Activated CD4-positive, alpha-beta memory T cell treated with anti-CD3 and anti-CD28 coated beads, Interleukin-2, amount 10 ng/mL, durations not matched to agents 7 days and 5 days (primary cell): ENCODE data around the gene BRME1. TPM values are rescaled to one million over a fixed set of nuclear protein-coding genes. Genes with fewer than 3 reads are reported as not detected.
A peak's percentile ranks its signal among the peaks of the same experiment; 100 is the strongest.

Source experiments
- CTCF ChIA-PET: fragments of 350-600 bp; sonication (Branson Sonifier 250); formaldehyde crosslinking; loops from one replicate; lab custom pipeline; 2021; ENCODE audit warnings: antibody characterized with exemption, inconsistent platforms; lab: Charles Lee
- POLR2A ChIA-PET: fragments of 350-600 bp; sonication (Branson Sonifier 250); formaldehyde crosslinking; loops from one replicate; lab custom pipeline; 2021; ENCODE audit warnings: antibody characterized with exemption; lab: Charles Lee
- DNase-seq: peaks from one replicate; pipeline ENCODE4 v3.0.0-alpha.2; 2020
- H3K27ac Mint-ChIP-seq: one replicate; pipeline ENCODE4 v1.8.0; 2021; ENCODE audit warnings: mild to moderate bottlenecking, mixed read lengths
- H3K27me3 Mint-ChIP-seq: one replicate; pipeline ENCODE4 v1.8.0; 2021; ENCODE audit warnings: mixed read lengths
- H3K36me3 Mint-ChIP-seq: one replicate; pipeline ENCODE4 v1.8.0; 2021; ENCODE audit warnings: low read depth, mixed read lengths
- H3K4me1 Mint-ChIP-seq: one replicate; pipeline ENCODE4 v1.8.0; 2021; ENCODE audit warnings: mixed read lengths
- H3K4me3 Mint-ChIP-seq: one replicate; pipeline ENCODE4 v1.8.0; 2021; ENCODE audit warnings: mild to moderate bottlenecking, mixed read lengths
- H3K9me3 Mint-ChIP-seq: one replicate; pipeline ENCODE4 v1.8.0; 2021; ENCODE audit warnings: mixed read lengths
- total RNA-seq, 2 experiments: library from RNA; stranded (reverse); gene quantifications; one replicate each; pipeline ENCODE4 v1.2.3, GENCODE V29; 2021

Gene BRME1
- total RNA-seq, 2 experiments from 2014 or later = 3.8 to 4.4 TPM

DNA sequence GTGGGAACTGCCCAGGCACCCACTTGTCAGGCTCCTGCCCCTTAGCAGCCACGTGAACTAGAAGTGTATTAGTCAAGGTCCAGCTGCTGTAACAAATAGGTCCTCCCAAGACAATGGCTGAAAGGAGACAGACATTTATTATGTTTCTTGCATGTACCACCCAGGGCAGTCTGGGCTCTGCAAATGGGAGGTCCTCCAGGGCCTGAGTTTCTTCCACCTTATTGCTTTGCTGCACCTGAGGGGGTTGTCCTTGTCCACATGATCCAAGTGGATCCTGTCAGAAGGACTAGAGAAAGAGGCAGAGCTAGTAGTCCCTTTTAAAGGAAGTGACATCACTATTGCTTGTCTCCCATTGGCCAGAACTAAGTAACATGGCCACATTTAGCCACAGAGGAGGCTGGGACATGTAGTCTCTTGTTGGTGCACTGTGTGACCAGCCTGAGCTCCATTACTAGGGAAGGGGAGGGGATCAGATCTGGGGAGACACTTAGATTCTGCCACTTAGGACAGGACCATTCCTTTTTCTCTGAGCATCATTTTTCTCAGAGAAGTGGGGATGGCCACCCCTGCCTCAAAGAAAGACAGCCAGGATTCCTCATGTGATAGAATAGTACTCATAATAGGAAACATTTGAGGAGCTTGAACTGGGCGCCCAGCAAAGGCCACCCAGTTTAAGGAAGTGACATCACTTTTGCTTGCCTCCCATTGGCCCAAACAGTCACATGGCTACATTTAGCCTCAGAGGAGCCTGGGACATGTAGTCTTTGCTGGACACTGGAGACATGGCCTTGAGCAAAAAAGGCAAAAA is 15.2 kb upstream of the BRME1 start:
- ChIA-PET CTCF (interaction anchor here (0.6 to 1.7 kb wide), 3 partner anchors 10 to 216 kb away, joined by 3 to 4 read pairs (median 4); partner anchors contain the start of gene ASF1B), POLR2A (interaction anchor here (0.7 to 1.3 kb wide), 3 partner anchors 10 to 110 kb away, joined by 3 to 5 read pairs (median 3); partner anchors contain the start of gene IL27RA)
- Mint-ChIP-seq H3K9me3 (peaks cover 4% of the 10 kb centered on the region), H3K36me3 (peaks cover 49% of the 10 kb centered on the region), H3K27me3 (no peaks in the 10 kb centered on the region), H3K4me3 (no peak overlapping the region), H3K4me1 (peaks cover 3% of the 10 kb centered on the region), H3K27ac (no peak overlapping the region)
- peak; percentile 46 for DNase-seq

DNA sequence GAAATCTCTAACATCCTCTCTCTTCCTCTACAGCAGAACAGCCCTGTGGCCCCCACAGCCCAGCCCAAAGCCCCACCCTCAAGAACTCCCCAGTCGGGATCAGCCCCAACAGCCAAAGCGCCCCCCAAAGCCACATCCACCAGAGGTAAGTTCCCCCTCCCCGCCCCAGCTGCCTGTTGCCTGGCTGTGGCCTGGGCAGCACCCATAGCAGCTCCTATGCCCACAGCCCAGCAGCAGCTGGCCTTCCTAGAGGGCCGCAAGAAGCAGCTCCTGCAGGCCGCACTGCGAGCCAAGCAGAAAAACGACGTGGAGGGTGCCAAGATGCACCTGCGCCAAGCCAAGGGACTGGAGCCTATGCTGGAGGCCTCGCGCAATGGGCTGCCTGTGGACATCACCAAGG is 14.6 kb upstream of the BRME1 start:
- Mint-ChIP-seq H3K27ac (no peak overlapping the region), H3K4me1 (no peaks in the 10 kb centered on the region), H3K9me3 (peaks cover 4% of the 10 kb centered on the region), H3K36me3 (peaks cover 47% of the 10 kb centered on the region), H3K27me3 (no peaks in the 10 kb centered on the region), H3K4me3 (no peak overlapping the region)
- POLR2A ChIA-PET = interaction anchor here (0.7 to 1.3 kb wide), 3 partner anchors 9 to 111 kb away, joined by 3 to 5 read pairs (median 3); partner anchors contain the start of gene IL27RA
- DNase-seq = no peak
- CTCF ChIA-PET = interaction anchor here (1.4 to 1.7 kb wide), 2 partner anchors 18 to 216 kb away, joined by 4 read pairs; partner anchors contain the start of gene ASF1B

GRCh38 chr19:13918726-13919411 is 13.0 kb upstream of the BRME1 start:
- no peaks in the 10 kb centered on the region for H3K4me1 Mint-ChIP-seq
- H3K4me3 Mint-ChIP-seq = no peak overlapping the region
- H3K27me3 Mint-ChIP-seq = no peaks in the 10 kb centered on the region
- CTCF ChIA-PET = interaction anchor here (0.6 kb wide), 1 partner anchor 204 kb away, joined by 4 read pairs; no protein-coding TSS in a partner anchor
- H3K9me3 Mint-ChIP-seq = peaks cover 4% of the 10 kb centered on the region
- POLR2A ChIA-PET = interaction anchor here (0.7 kb wide), 1 partner anchor 12 kb away, joined by 3 read pairs; no protein-coding TSS in a partner anchor
- peaks cover 43% of the 10 kb centered on the region for H3K36me3 Mint-ChIP-seq
- no peak for DNase-seq
- no peak overlapping the region for H3K27ac Mint-ChIP-seq

- no peaks in the 10 kb centered on the region for H3K27me3 Mint-ChIP-seq
- no peaks in the 10 kb centered on the region for H3K4me1 Mint-ChIP-seq
- DNase-seq = no peak
- H3K9me3 Mint-ChIP-seq = peaks cover 4% of the 10 kb centered on the region
- CTCF ChIA-PET = no interaction called here
- H3K36me3 Mint-ChIP-seq = peaks cover 43% of the 10 kb centered on the region
- H3K27ac Mint-ChIP-seq = no peak overlapping the region
- H3K4me3 Mint-ChIP-seq = no peak overlapping the region
- POLR2A ChIA-PET = interaction anchor here (0.7 to 1.6 kb wide), 2 partner anchors 11 to 114 kb away, joined by 3 to 4 read pairs; partner anchors contain the start of gene IL27RA
Measured at GRCh38 chr19:13917888-13918406, 12.0 kb upstream of the BRME1 start.

DNA sequence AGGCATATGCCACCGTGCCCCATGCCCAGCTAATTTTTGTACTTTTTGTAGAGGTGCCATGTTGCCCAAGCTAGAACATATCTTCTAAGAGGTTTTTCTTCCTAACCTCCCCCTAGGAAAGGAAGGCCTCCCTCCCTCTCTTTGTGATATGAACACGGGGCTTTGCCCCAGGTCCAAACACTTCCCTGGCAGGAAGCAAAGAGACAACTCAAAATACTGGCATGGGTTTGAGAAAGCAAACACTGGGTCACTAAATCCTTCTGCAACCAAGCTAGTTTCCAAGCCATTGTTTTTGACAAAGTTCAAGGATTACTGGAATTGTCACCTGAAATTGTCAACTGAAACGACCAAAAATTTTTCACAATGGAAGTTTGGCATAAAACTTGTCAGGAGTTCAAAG is 8.9 kb upstream of the BRME1 start:
- no peaks in the 10 kb centered on the region for H3K27me3 Mint-ChIP-seq
- CTCF ChIA-PET = no interaction called here
- no peak overlapping the region for H3K4me3 Mint-ChIP-seq
- H3K9me3 Mint-ChIP-seq = no peaks in the 10 kb centered on the region
- peaks cover 32% of the 10 kb centered on the region for H3K36me3 Mint-ChIP-seq
- no peak overlapping the region for H3K27ac Mint-ChIP-seq
- DNase-seq = no peak
- peaks cover under 1% of the 10 kb centered on the region for H3K4me1 Mint-ChIP-seq
- POLR2A ChIA-PET = no interaction called here

GRCh38 chr19:13913352-13913751 is 7.4 kb upstream of the BRME1 start:
- H3K36me3 Mint-ChIP-seq = peaks cover 29% of the 10 kb centered on the region
- no peak overlapping the region for H3K4me3 Mint-ChIP-seq
- H3K9me3 Mint-ChIP-seq = no peaks in the 10 kb centered on the region
- DNase-seq = no peak
- no peaks in the 10 kb centered on the region for H3K27me3 Mint-ChIP-seq
- no peak overlapping the region for H3K27ac Mint-ChIP-seq
- ChIA-PET CTCF (no interaction called here), POLR2A (no interaction called here)
- peaks cover 2% of the 10 kb centered on the region for H3K4me1 Mint-ChIP-seq

- Mint-ChIP-seq H3K4me1 (peaks cover 22% of the 10 kb centered on the region), H3K4me3 (no peak overlapping the region), H3K36me3 (peaks cover 26% of the 10 kb centered on the region), H3K9me3 (peaks cover 3% of the 10 kb centered on the region), H3K27ac (no peak overlapping the region), H3K27me3 (no peaks in the 10 kb centered on the region)
- ChIA-PET POLR2A (no interaction called here), CTCF (interaction anchor here (0.7 kb wide), 1 partner anchor 863 kb away, joined by 4 read pairs; no protein-coding TSS in a partner anchor)
- no peak for DNase-seq
Measured at GRCh38 chr19:13909430-13909829, 3.5 kb upstream of the BRME1 start.

- H3K27me3 Mint-ChIP-seq = no peaks in the 10 kb centered on the region
- ChIA-PET POLR2A (no interaction called here), CTCF (interaction anchor here (0.7 kb wide), 1 partner anchor 862 kb away, joined by 4 read pairs; no protein-coding TSS in a partner anchor)
- peaks cover 3% of the 10 kb centered on the region for H3K9me3 Mint-ChIP-seq
- peaks cover 26% of the 10 kb centered on the region for H3K36me3 Mint-ChIP-seq
- H3K4me1 Mint-ChIP-seq = peaks cover 22% of the 10 kb centered on the region
- H3K27ac Mint-ChIP-seq = no peak overlapping the region
- DNase-seq = no peak
- no peak overlapping the region for H3K4me3 Mint-ChIP-seq
Measured at GRCh38 chr19:13908674-13909073, 2.8 kb upstream of the BRME1 start.

DNA sequence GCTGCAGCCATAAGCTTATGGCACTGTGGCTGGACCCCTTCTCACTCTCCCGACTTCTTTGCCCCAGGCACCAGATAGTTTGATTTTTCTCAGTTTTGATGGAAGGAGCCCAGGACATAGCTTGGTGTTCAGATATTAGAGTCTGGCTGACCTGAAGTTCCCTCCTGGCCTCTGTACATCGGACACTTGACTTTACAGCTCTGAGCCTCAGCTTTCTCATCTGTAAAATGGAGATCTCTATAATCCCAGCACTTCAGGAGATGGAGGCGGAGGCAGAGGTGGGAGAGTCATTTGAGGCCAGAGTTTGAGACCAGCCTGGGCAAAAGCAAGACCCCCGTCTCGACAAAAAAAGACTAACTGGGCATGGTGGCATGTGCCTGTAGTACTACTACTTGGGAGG is 993 bp upstream of the BRME1 start:
- Mint-ChIP-seq H3K27me3 (no peaks in the 10 kb centered on the region), H3K9me3 (peaks cover 3% of the 10 kb centered on the region), H3K4me1 (peaks cover 29% of the 10 kb centered on the region), H3K4me3 (peak overlapping the region; percentile 80), H3K27ac (no peak overlapping the region), H3K36me3 (peaks cover 15% of the 10 kb centered on the region)
- ChIA-PET POLR2A (interaction anchor here (0.7 to 2.7 kb wide), 7 partner anchors 11 to 230 kb away, joined by 3 to 12 read pairs (median 3); partner anchors contain the start of genes IL27RA and RFX1), CTCF (interaction anchor here (0.6 to 1.0 kb wide), 4 partner anchors 24 to 225 kb away, joined by 3 to 4 read pairs (median 4); no protein-coding TSS in a partner anchor)
- DNase-seq = no peak

DNA sequence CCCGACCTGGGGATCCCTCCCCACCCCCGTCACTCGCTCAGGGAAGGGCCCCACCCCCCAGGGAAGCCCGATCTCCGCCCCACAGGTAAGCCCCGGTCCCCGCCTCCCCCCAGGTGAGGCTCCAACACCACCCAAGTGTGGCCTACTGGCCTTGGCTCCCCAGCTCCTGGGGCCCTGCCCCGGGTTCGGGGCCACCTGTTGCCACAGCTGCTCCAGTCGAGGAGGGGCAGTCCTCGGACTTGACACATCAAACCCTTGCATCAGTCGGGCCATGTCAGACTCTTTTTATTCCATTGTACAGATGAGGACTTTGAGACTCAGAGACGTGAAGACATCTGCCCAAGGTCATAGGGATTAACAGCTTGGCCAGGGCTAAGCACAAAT is 596 bp upstream of the BRME1 start:
- H3K27me3 Mint-ChIP-seq = no peaks in the 10 kb centered on the region
- peak; percentile 42 for DNase-seq
- peaks cover 29% of the 10 kb centered on the region for H3K4me1 Mint-ChIP-seq
- peak overlapping the region; percentile 80 for H3K4me3 Mint-ChIP-seq
- ChIA-PET POLR2A (interaction anchor here (0.7 to 2.7 kb wide), 7 partner anchors 12 to 230 kb away, joined by 3 to 12 read pairs (median 3); partner anchors contain the start of genes IL27RA and RFX1), CTCF (interaction anchor here (0.7 to 1.0 kb wide), 3 partner anchors 24 to 167 kb away, joined by 3 to 4 read pairs (median 4); no protein-coding TSS in a partner anchor)
- H3K27ac Mint-ChIP-seq = no peak overlapping the region
- peaks cover 14% of the 10 kb centered on the region for H3K36me3 Mint-ChIP-seq
- H3K9me3 Mint-ChIP-seq = peaks cover 3% of the 10 kb centered on the region

DNA sequence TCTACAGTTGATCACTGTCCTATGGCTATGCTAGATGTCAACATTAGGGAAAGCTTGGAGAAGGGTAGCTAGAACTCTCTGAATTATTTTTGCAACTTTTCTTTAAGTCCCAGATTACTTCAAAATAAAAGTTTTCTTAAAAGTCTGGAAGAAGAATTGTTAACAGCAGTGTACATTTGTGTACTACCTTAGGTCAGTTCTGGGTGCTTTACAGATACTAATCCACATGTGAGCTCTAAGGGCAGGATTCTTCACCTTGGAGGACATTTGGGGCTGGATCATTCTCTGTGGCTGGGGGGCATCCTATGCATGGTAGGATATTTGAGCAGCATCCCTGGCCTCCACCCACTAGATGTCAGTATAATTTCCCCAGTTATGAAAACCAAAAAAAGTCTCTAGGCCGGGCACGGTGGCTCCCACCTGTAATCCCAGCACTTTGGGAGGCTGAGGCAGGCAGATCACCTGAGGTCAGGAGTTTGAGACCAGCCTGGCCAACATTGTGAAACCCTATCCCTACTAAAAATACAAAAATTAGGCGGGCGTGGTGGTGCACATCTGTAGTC is 2.8 kb downstream of the BRME1 start:
- Mint-ChIP-seq H3K9me3 (peaks cover 3% of the 10 kb centered on the region), H3K4me3 (no peak overlapping the region), H3K27ac (peak overlapping the region; percentile 16), H3K27me3 (no peaks in the 10 kb centered on the region), H3K4me1 (peaks cover 27% of the 10 kb centered on the region), H3K36me3 (no peaks in the 10 kb centered on the region)
- CTCF ChIA-PET = interaction anchor here (0.7 to 2.6 kb wide), 11 partner anchors 8 to 209 kb away, joined by 3 to 12 read pairs (median 4); partner anchors contain the start of genes DCAF15, IL27RA and MISP3
- peak; percentile 51 for DNase-seq
- POLR2A ChIA-PET = interaction anchor here (1.0 to 1.6 kb wide), 3 partner anchors 18 to 50 kb away, joined by 3 read pairs; no protein-coding TSS in a partner anchor
